ENCODE measurements around the gene DAB1.
"Not testable (repeated sequence)": the region's sequence is repeated elsewhere in the genome, so short reads cannot be mapped to it uniquely, and the experiment has no call there.

DAB1 gene

DNA sequence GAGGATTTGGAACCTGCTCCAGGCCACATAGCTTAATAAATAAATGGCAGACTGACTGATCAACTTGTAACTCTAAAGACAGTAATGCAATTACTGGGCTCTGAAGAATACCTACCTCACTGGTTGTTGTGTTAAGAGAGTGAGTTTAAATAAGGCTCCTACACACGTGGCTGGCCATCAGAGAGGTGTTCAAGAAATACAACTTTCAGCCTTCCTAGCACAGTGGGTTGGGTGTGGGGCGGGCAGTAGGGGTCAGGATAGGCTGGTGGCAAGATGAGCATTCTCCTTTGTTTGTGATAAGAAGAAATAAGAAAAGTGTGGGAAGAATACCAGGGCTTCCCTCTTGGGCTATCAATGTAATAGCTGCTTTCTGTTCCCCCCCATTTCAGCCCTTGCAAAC lies 151.3 kb downstream of the DAB1 start:
- no peak for DNase-seq (ENCODE audit: low read depth)

- no peak for DNase-seq (ENCODE audit: low read depth)
Observed at GRCh38 chr1:57272150-57272549, 151.7 kb downstream of the DAB1 start.

DNA sequence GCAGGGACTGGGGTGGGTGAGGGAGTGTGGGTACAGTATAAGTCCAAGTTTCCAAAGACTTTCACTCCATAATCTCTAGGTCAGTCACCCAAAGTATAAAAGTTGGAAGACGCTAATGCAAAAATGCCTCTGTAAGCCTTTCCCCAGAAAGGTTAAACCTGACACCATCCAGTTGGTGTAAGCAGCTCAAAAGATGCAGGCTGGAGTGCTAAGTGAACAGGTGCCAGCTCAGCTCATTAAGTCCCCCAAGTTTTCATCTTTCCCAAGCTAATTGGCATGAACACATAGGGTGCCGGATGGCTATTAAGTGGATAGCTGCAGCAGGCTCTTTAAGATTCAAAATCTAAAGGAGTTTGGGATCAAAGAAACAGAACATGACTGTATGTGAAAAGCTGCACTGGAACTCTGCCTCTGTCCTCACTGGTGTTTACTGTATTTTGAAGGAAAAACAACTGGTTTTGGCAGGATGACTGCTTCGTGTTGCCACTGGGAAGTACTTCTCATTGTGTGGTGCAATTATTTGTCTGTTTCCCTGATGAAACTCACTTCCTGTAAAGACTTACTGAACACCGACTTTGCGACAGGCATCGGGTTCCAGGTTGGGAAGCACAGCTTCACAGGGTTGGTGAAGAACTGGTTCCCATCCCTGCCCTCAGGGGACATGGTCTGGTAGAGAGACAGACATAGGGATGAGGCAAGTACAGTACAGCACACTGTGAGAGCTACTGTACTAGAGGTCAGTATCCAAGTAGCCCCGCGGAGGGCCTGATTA lies 152.7 kb downstream of the DAB1 start:
- DNase-seq (ENCODE audit: low read depth): no peak

DNA sequence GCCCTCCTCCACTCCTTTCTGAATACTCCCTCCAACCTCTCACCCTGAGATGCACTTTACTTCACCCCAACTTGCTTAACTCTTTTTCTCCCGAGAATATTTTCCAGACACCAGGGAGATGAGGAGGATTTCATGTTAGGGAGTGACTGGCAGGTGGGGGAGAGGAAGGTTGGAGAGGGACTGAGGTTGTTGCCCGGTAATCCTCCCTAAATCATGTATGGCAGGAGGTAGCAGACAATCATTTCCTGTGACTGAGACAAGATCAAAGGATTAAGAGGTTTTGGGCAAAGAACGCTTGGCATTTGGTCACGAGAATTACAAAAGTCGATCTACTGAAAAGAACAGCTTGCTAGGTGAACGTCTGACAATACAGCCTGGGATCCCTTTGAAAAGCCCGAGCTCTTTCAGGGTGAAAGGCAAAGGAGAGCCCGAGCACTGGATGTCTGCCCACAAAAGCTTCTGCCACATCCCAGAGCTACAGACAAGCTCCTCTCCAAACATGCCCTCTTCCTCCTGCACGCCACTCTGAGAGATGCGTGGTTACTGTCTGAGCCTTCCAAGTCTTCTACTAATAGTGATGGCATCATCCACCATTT lies 154.1 kb downstream of the DAB1 start:
- DNase-seq (ENCODE audit: low read depth): no peak

DNA sequence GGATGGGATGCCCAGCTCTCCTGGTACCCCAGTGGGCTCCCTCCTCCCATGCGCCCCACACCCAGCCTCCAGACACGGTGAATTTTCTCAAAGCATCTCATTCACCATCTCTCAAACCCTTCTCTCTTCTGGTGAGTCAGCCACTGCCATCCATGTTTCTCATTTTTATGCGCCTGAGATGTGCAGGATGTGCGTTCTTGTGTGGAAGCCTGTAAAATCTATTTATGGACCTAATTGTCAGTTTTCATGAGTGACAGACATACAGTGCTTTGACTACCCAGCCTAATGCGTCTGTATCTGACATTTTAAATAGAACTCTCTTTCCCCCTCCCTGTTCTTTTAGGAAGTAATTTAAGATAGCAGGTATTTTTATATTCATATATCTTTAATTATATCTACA lies 158.8 kb downstream of the DAB1 start:
- DNase-seq (ENCODE audit: low read depth): no peak

DNA sequence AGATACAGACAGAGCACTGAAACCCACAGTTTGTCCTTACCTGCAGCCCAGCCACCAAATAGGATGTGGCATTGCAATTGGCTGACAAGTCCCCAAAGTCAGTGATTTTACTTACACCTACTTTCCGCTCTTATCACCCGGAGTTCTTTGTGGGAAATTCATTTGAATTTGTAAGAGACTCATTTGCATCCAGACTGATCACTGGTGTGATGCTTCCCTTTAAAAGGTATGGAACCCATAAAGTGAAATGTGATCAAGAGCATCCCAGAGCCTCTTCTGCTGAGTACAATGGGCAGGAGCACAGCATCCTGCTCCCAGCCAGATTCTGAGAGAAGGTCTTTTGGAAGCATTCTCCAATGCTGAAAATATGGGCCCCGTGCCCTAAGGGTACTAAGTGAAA lies 161.4 kb downstream of the DAB1 start:
- DNase-seq (ENCODE audit: low read depth): no peak

DNA sequence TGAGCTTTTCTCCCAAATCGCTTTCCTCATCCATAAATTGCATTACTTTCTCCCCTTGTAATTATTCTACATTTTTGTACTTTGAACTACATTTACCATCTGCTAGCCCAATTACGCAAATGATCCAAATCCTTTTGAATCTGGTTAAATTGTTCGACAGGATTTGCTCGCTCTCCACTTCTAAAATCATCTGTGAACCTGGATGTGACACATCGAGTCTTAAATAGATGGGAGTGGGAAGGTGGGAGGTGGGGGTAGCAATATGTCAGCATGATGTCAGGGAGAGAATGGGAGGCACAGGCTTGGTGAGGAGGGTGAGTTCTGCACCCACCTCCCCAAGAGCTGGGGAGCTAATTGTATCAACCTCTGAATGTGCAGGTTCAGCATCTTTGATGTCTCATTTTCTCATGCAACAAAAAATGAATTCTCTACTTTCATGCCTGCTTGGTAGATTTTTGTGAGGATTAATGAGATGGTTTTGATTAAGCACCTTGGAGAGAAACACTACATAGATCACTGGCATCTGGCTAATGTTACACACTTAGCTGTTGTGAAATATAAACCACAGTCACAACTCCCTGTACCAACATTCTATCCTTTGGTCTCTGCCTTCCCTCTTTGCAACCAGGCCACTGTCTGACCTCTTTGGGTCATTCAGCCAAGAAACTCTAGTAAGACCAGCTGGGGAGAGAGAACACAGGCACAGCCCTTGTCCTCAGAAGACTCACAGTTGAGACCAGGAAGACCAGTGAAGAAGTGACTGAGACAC lies 165.1 kb downstream of the DAB1 start:
- no peak for DNase-seq (ENCODE audit: low read depth)

DNA sequence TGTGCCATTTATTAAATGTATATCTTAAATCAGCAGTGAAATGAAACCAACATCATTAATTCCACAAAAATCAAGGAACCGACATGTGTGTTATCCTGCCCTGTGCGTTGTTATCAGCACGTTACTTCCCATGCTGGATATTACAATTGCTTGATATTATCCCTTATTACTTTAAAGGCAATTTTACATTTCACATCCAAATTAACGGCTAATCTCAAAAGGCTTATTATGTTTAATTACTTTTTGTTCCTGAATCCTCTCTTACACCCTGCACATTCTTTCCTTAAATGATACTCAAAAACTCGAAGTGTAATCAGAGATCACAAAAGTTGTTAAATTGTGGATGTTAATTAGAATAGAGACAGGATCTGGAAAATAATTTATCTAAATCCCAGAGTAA lies 167.9 kb downstream of the DAB1 start:
- DNase-seq (ENCODE audit: low read depth): no peak

DNA sequence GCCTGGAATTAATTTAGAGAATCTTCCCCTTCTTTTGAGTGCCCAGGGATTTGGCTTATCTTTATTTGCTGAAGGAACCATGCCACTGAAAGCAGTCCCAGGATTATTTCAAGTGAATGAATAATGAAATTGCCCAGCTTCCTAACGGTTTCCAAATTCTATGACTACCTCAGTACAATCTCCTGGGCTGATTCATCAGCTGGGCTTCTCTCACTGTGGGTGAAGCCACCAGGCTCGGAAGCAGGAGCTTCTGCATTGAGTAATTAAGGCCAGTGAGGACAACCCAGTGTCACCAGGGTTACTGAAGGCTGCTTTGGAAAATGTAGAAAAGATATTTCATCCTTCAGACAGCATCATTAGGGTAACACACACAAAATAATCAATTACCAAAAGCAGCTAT lies 169.8 kb downstream of the DAB1 start:
- DNase-seq (ENCODE audit: low read depth): peak; percentile 3

- no peak for DNase-seq (ENCODE audit: low read depth)
Observed at GRCh38 chr1:57252597-57253294, 171.1 kb downstream of the DAB1 start.

DNA sequence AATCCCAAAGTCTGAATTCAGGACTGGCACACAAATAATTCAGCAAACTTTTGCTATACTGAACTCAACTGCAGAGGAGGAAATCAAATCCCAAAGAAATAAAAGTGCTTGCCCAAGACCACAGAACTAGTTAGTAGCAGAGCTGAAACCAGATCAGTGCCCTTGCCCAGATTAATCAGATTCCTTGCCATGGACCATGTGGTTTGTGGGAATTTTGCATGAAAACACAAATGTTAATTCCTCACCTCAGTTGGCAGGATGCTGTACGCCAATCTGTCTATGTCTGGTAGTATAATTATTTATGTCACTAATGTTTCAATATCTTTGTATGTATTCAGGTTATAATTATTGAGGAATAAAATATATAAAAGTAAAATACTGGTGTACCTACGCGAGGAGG lies 173.8 kb downstream of the DAB1 start:
- no peak for DNase-seq (ENCODE audit: low read depth)

DNA sequence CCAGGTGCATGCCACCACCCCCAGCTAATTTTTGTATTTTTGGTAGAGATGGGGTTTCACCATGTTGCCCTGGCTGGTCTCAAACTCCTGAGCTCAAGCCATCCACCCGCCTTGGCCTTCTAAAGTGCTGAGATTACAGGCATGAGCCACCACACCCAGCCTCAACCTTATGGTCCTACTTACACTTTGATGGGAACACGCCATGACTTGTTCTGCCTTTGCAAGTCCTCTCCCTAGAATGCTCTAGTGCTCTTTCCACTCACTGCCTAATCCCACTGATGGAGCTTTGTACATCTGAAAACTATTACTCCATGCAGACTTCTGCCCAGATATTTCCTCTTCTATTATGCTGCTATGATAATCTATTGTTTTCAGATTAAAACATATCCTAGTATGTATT lies 174.3 kb downstream of the DAB1 start:
- DNase-seq (ENCODE audit: low read depth): no peak

DNA sequence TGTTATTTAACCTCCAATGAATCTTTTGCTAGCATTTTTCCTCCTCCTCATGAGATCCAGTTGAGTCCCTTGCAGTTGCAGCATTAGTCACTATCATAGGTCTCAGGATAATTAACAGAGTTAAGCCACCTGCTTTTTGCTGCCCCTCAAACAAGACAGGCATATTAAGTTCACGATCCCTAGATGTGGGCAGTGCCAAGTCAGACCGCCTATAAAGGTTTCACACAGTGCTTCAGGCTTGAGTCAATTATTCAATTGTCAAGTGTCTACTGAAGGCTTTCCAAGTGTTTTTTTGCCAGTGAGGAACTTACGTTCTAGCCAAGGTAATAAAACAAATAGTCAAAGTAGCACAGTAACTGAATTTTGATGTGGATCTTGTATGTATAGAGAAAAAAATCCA lies 175.0 kb downstream of the DAB1 start:
- no peak for DNase-seq (ENCODE audit: low read depth)

GRCh38 chr1:57238233-57238781 lies 185.6 kb downstream of the DAB1 start:
- DNase-seq (ENCODE audit: low read depth): no peak

DNA sequence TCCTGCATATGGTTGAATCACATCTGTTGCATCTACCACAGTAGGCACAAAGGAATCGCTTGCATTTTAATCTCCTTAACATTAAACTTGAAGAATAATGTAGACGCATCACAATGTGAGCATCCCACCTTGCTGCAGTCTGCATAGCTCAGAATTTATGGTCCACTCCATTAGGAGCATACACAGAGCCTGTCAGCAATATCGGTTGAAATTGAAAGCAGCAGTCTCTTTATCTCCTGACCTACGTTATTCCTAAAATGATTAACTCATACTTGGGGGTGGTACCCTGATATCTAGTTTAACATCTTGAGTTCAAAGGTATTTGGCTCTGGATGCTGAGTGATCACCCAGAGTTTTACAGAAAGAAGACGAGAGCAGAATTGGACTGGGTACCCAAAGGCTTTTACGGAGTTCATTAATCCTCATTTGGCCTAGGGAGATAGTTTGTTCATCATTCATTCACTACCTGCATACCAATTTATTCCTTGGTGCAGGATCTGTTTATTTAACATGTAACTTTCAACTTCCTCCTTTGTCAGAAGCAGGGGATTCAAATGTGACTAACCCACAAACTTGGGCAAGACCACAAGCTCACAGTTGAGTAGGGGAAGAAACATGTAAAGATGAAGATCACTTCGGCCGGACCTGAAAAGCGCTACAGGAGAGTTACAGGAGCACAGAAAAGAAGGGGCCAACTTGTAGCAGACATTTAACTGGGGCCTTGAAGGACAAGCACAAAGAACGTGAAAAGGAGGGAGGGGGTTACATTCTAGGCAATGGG lies 187.9 kb downstream of the DAB1 start:
- no peak for DNase-seq (ENCODE audit: low read depth)

DNA sequence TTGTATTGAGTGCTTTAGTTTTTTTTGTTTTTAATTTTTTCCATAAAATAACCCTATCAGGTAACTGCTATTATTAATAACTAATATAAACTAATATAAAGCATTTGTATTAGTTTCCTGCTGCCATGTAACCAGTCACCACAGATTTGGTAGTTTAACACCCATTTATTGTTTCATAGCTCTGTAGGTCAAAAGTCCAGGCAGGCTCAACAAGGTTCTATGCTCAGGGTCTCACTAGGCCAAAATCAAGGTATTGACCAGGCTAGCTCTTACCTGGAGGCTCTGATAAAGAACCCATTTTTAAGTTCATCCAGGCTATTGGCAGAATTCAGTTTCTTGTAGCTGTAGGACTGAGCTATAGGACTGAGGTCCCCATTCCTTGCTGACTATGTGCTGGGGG lies 189.4 kb downstream of the DAB1 start:
- no peak for DNase-seq (ENCODE audit: low read depth)

- DNase-seq (ENCODE audit: low read depth): no peak
Observed at GRCh38 chr1:57232500-57232899, 191.4 kb downstream of the DAB1 start.

DNA sequence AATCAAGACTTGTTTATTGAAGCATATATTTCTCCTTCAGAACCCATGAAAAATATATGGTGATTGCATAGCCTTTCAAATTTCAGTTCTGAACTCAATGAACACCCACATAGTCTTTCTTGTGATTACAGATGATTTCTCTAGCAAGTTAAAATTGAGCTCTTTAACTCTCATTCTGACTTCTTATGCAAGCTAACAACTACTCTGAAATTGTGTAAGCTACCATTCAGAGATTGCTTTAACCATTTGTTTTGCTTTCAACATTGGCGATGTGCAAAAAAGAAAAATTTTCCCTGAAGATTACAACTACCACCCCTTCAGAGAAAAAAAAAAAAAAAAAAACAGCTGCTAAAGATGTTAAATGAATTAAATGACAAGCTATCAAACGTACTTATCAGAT lies 193.9 kb downstream of the DAB1 start:
- no peak for DNase-seq (ENCODE audit: low read depth)

- DNase-seq (ENCODE audit: low read depth): no peak
Observed at GRCh38 chr1:57229076-57229475, 194.8 kb downstream of the DAB1 start.

DNA sequence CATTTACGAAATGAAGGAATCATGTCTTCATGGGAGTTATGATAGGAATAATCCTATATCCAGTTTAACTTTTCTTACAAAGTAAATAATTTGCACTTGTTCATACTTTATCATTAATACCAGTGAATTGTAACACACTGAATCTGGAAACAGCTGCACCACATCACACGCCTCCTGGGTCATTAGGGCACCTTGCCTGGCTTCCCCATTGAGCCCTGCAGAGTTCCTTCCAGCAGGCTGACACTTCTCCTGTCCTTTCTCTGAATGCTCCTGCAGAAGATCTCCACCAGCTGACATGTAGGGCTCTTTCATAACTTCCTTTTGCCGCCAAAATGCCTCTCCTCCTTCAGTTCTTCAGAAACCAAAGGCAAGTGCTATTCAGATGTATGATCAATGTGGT lies 201.1 kb downstream of the DAB1 start:
- no peak for DNase-seq (ENCODE audit: low read depth)

DNA sequence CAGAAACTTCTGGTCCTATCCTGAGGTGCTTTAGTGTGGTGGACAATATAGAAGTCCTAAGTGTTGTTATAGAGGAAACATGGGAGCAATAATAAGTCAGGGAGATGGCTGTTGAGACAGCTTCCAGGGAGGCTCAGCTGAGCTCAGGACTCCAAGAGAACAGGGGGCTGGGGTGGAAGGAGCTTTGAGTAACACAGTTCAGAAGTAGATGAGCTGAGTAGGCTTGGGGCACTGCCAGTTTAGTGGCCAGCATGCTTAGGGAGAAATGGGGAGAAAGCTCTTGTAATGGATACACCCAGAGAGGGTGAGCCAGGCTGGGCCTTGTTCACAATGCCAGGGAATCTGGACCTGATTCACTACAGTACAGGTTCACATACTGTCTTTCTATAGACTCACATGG lies 201.6 kb downstream of the DAB1 start:
- DNase-seq (ENCODE audit: low read depth): no peak

DNA sequence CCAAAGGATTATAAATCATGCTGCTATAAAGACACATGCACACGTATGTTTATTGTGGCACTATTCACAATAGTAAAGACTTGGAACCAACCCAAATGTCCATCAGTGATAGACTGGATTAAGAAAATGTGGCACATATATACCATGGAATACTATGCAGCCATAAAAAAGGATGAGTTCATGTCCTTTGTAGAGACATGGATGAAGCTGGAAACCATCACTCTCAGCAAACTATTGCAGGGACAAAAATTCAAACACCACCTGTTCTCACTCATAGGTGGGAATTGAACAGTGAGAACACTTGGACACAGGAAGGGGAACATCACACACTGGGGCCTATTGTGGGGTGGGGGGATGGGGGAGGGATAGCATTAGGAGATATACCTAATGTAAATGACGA lies 203.0 kb downstream of the DAB1 start:
- not testable (repeated sequence) for DNase-seq (ENCODE audit: low read depth)

Data from non-pigmented ciliary epithelial cell (primary cell).